Central memory CD8-positive, alpha-beta T cell (primary cell): ENCODE results near the gene RASGRP1.

Experiments
- ATAC-seq: fragments of 150-1000 bp; cut with Tn5 transposase; replicated peaks from 2 replicates; pipeline ENCODE4 v1.10.0; 2022; ENCODE audit warnings: mild to moderate bottlenecking, moderate FRiP score, moderate number of reproducible peaks; ENCODE audit not compliant: poor library complexity, severe bottlenecking; ENCODE audit errors: extremely low read depth
- DNase-seq, 2 donors: peaks; one replicate each; pipeline ENCODE4 v3.0.0; 2021; ENCODE audit warnings: low spot score in 2 of 2
- H3K27ac Mint-ChIP-seq: one replicate; pipeline ENCODE4 v1.8.0; 2022; ENCODE audit warnings: low read depth, mild to moderate bottlenecking, moderate library complexity, mixed read lengths
- H3K27me3 Mint-ChIP-seq: one replicate; pipeline ENCODE4 v1.8.0; 2022; ENCODE audit warnings: mixed read lengths
- H3K36me3 Mint-ChIP-seq: one replicate; pipeline ENCODE4 v1.8.0; 2022; ENCODE audit warnings: mild to moderate bottlenecking, moderate library complexity, mixed read lengths; ENCODE audit not compliant: insufficient read depth
- H3K4me1 Mint-ChIP-seq: one replicate; pipeline ENCODE4 v1.8.0; 2022; ENCODE audit warnings: mixed read lengths
- H3K4me3 Mint-ChIP-seq: one replicate; pipeline ENCODE4 v1.8.0; 2022; ENCODE audit warnings: mild to moderate bottlenecking, moderate library complexity, mixed read lengths
- H3K9me3 Mint-ChIP-seq: one replicate; pipeline ENCODE4 v1.8.0; 2022; ENCODE audit warnings: mixed read lengths

The RASGRP1 gene

GRCh38 chr15:38564557-38565286, at the start of gene RASGRP1:
Gene RASGRP1 (minus strand): TSS chr15:38564814. CDS start chr15:38564628, 186 bp downstream.
- peaks cover 42% of the 10 kb centered on the region for H3K36me3 Mint-ChIP-seq
- no peaks in the 10 kb centered on the region for H3K27me3 Mint-ChIP-seq
- peak within 1 kb of the TSS; percentile 95 for H3K4me3 Mint-ChIP-seq
- H3K9me3 Mint-ChIP-seq, result no peaks in the 10 kb centered on the region
- DNase-seq, result peak; percentile 80 to 86
- peaks cover 51% of the 10 kb centered on the region for H3K4me1 Mint-ChIP-seq
- peak within 1 kb of the TSS; percentile 88 for H3K27ac Mint-ChIP-seq
- ATAC-seq, result peak; percentile 83

GRCh38 chr15:38613085-38613484, 48.5 kb upstream of the RASGRP1 start:
- DNase-seq (no peak), ATAC-seq (no peak)
- H3K27me3 Mint-ChIP-seq, result no peaks in the 10 kb centered on the region
- no peaks in the 10 kb centered on the region for H3K9me3 Mint-ChIP-seq
- H3K4me3 Mint-ChIP-seq, result peak overlapping the region; percentile 25
- H3K27ac Mint-ChIP-seq, result peak overlapping the region; percentile 2
- no peaks in the 10 kb centered on the region for H3K36me3 Mint-ChIP-seq
- H3K4me1 Mint-ChIP-seq, result peaks cover 60% of the 10 kb centered on the region

GRCh38 chr15:38612159-38612863, 47.7 kb upstream of the RASGRP1 start:
- DNase-seq (no peak), ATAC-seq (no peak)
- H3K27me3 Mint-ChIP-seq, result no peaks in the 10 kb centered on the region
- peak overlapping the region; percentile 57 for H3K27ac Mint-ChIP-seq
- peak overlapping the region; percentile 25 for H3K4me3 Mint-ChIP-seq
- H3K9me3 Mint-ChIP-seq, result no peaks in the 10 kb centered on the region
- peaks cover 55% of the 10 kb centered on the region for H3K4me1 Mint-ChIP-seq
- H3K36me3 Mint-ChIP-seq, result no peaks in the 10 kb centered on the region

GRCh38 chr15:38611228-38611627, 46.6 kb upstream of the RASGRP1 start:
- ATAC-seq, result peak; percentile 90
- Mint-ChIP-seq H3K9me3 (no peaks in the 10 kb centered on the region), H3K27ac (peak overlapping the region; percentile 57), H3K27me3 (no peaks in the 10 kb centered on the region), H3K4me3 (peak overlapping the region; percentile 60), H3K36me3 (no peaks in the 10 kb centered on the region), H3K4me1 (peaks cover 61% of the 10 kb centered on the region)
- DNase-seq, result peak in 1 of 2 donors; percentile 28

GRCh38 chr15:38610748-38611147, 46.1 kb upstream of the RASGRP1 start:
- Mint-ChIP-seq H3K9me3 (no peaks in the 10 kb centered on the region), H3K27ac (peak overlapping the region; percentile 57), H3K27me3 (no peaks in the 10 kb centered on the region), H3K36me3 (no peaks in the 10 kb centered on the region), H3K4me3 (peak overlapping the region; percentile 60), H3K4me1 (peaks cover 63% of the 10 kb centered on the region)
- ATAC-seq (peak; percentile 37), DNase-seq (no peak)

GRCh38 chr15:38609097-38609738, 44.6 kb upstream of the RASGRP1 start:
- H3K4me1 Mint-ChIP-seq, result peaks cover 61% of the 10 kb centered on the region
- no peaks in the 10 kb centered on the region for H3K9me3 Mint-ChIP-seq
- no peaks in the 10 kb centered on the region for H3K27me3 Mint-ChIP-seq
- no peak overlapping the region for H3K4me3 Mint-ChIP-seq
- H3K36me3 Mint-ChIP-seq, result no peaks in the 10 kb centered on the region
- DNase-seq (no peak), ATAC-seq (no peak)
- no peak overlapping the region for H3K27ac Mint-ChIP-seq

- H3K4me1 Mint-ChIP-seq, result peaks cover 64% of the 10 kb centered on the region
These were observed 44.1 kb upstream of the RASGRP1 start for GRCh38 chr15:38608682-38609081.

GRCh38 chr15:38605744-38606143, 41.1 kb upstream of the RASGRP1 start:
- H3K36me3 Mint-ChIP-seq, result no peaks in the 10 kb centered on the region
- ATAC-seq, result no peak
- H3K4me3 Mint-ChIP-seq, result no peak overlapping the region
- H3K4me1 Mint-ChIP-seq, result peaks cover 35% of the 10 kb centered on the region
- DNase-seq, result no peak
- no peak overlapping the region for H3K27ac Mint-ChIP-seq
- H3K9me3 Mint-ChIP-seq, result no peaks in the 10 kb centered on the region
- no peaks in the 10 kb centered on the region for H3K27me3 Mint-ChIP-seq

More at GRCh38 chr15:38608682-38609081, 44.1 kb upstream of the RASGRP1 start:
- Mint-ChIP-seq H3K9me3 (no peaks in the 10 kb centered on the region), H3K36me3 (no peaks in the 10 kb centered on the region), H3K4me3 (no peak overlapping the region), H3K27ac (no peak overlapping the region), H3K27me3 (no peaks in the 10 kb centered on the region)
- DNase-seq (no peak), ATAC-seq (no peak)

- no peak for ATAC-seq
- DNase-seq, result no peak
- peaks cover 17% of the 10 kb centered on the region for H3K4me1 Mint-ChIP-seq
- H3K36me3 Mint-ChIP-seq, result no peaks in the 10 kb centered on the region
- no peak overlapping the region for H3K27ac Mint-ChIP-seq
- no peak overlapping the region for H3K4me3 Mint-ChIP-seq
- no peaks in the 10 kb centered on the region for H3K27me3 Mint-ChIP-seq
- H3K9me3 Mint-ChIP-seq, result no peaks in the 10 kb centered on the region
These were observed 39.1 kb upstream of the RASGRP1 start for GRCh38 chr15:38603672-38604071.

GRCh38 chr15:38602910-38603670, 38.5 kb upstream of the RASGRP1 start:
- Mint-ChIP-seq H3K9me3 (no peaks in the 10 kb centered on the region), H3K4me1 (peaks cover 17% of the 10 kb centered on the region), H3K27ac (no peak overlapping the region), H3K27me3 (no peaks in the 10 kb centered on the region), H3K36me3 (no peaks in the 10 kb centered on the region), H3K4me3 (no peak overlapping the region)
- ATAC-seq, result no peak
- no peak for DNase-seq

GRCh38 chr15:38600236-38600635, 35.6 kb upstream of the RASGRP1 start:
- Mint-ChIP-seq H3K4me3 (no peak overlapping the region), H3K4me1 (peaks cover 7% of the 10 kb centered on the region), H3K27ac (no peak overlapping the region), H3K9me3 (no peaks in the 10 kb centered on the region), H3K36me3 (no peaks in the 10 kb centered on the region), H3K27me3 (no peaks in the 10 kb centered on the region)
- no peak for DNase-seq
- ATAC-seq, result no peak

GRCh38 chr15:38598749-38599148, 34.1 kb upstream of the RASGRP1 start:
- no peak overlapping the region for H3K4me3 Mint-ChIP-seq
- peak overlapping the region; percentile 53 for H3K27ac Mint-ChIP-seq

More at GRCh38 chr15:38598749-38599148, 34.1 kb upstream of the RASGRP1 start:
- H3K36me3 Mint-ChIP-seq, result no peaks in the 10 kb centered on the region
- DNase-seq (no peak), ATAC-seq (no peak)
- H3K4me1 Mint-ChIP-seq, result no peaks in the 10 kb centered on the region
- H3K27me3 Mint-ChIP-seq, result no peaks in the 10 kb centered on the region
- H3K9me3 Mint-ChIP-seq, result no peaks in the 10 kb centered on the region
